WTC11 (cell line): ENCODE data around the gene RAB32. TPM values are rescaled to one million over a fixed set of nuclear protein-coding genes. Genes with fewer than 3 reads are reported as not detected.

ENCODE experiments used
- ATAC-seq: fragments of 200-7000 bp; cut with Tn5 transposase; 2 replicates; pipeline ENCODE4 v1.10.0; 2021; ENCODE audit warnings: mild to moderate bottlenecking, moderate library complexity
- CTCF ChIA-PET: fragments of 300-600 bp; sonication (Branson Sonifier 250); formaldehyde crosslinking; loops from one replicate; lab custom pipeline; 2021; ENCODE audit warnings: antibody characterized with exemption; lab: Charles Lee
- POLR2A ChIA-PET: fragments of 350-600 bp; sonication (Branson Sonifier 250); formaldehyde crosslinking; loops from one replicate; lab custom pipeline; 2021; ENCODE audit warnings: antibody characterized with exemption; lab: Charles Lee
- DNase-seq: peaks from one replicate; pipeline ENCODE4 v3.0.0; 2021; ENCODE audit warnings: low spot score
- H3K27ac Mint-ChIP-seq: 2 replicates; pipeline ENCODE4 v1.8.0; 2021; ENCODE audit warnings: mixed read lengths
- H3K27me3 Mint-ChIP-seq: 2 replicates; pipeline ENCODE4 v1.8.0; 2021; ENCODE audit warnings: low read depth, mild to moderate bottlenecking, moderate library complexity, mixed read lengths
- H3K36me3 Mint-ChIP-seq: 2 replicates; pipeline ENCODE4 v1.8.0; 2021; ENCODE audit warnings: mixed read lengths
- H3K4me1 Mint-ChIP-seq: 2 replicates; pipeline ENCODE4 v1.8.0; 2022; ENCODE audit warnings: mixed read lengths
- H3K4me3 Mint-ChIP-seq: 2 replicates; pipeline ENCODE4 v1.8.0; 2021; ENCODE audit warnings: mild to moderate bottlenecking, moderate library complexity, mixed read lengths
- H3K9me3 Mint-ChIP-seq: 2 replicates; pipeline ENCODE4 v1.8.0; 2021; ENCODE audit warnings: mixed read lengths
- AR ChIP-seq: fragments of 250-450 bp; sonication (Bioruptor Pico); IDR thresholded peaks from 2 replicates; pipeline ENCODE4 v1.9.0; 2021; ENCODE audit warnings: mild to moderate bottlenecking
- ATF2 ChIP-seq: sonication (generic); formaldehyde crosslinking; IDR thresholded peaks from 2 replicates; pipeline ENCODE4 v1.8.1; 2022; ENCODE audit warnings: low read depth, missing genetic modification reagents, borderline replicate concordance
- ATF6 ChIP-seq: sonication (generic); formaldehyde crosslinking; IDR thresholded peaks from 2 replicates; pipeline ENCODE4 v1.8.1; 2023; ENCODE audit warnings: mild to moderate bottlenecking, missing genetic modification reagents
- FOXP1 ChIP-seq: sonication (generic); formaldehyde crosslinking; IDR thresholded peaks from 2 replicates; pipeline ENCODE4 v1.8.0; 2022; ENCODE audit warnings: missing genetic modification reagents, mild to moderate bottlenecking, moderate library complexity, borderline replicate concordance
- NFATC4 ChIP-seq: fragments of 250-450 bp; sonication (Bioruptor Pico); IDR thresholded peaks from 2 replicates; pipeline ENCODE4 v1.9.0; 2021; ENCODE audit warnings: mild to moderate bottlenecking
- NR1H2 ChIP-seq: sonication (generic); formaldehyde crosslinking; IDR thresholded peaks from 2 replicates; pipeline ENCODE4 v1.9.0; 2021; ENCODE audit warnings: mild to moderate bottlenecking, moderate library complexity, missing genetic modification reagents
- NR3C1 ChIP-seq: sonication (generic); formaldehyde crosslinking; conservative IDR thresholded peaks from 2 replicates; pipeline ENCODE4 v1.8.1; 2023; ENCODE audit warnings: low read depth, mild to moderate bottlenecking, missing genetic modification reagents
- OVOL2 ChIP-seq: fragments of 250-450 bp; sonication (Bioruptor Pico); IDR thresholded peaks from 2 replicates; pipeline ENCODE4 v1.9.0; 2021; ENCODE audit warnings: mild to moderate bottlenecking, borderline replicate concordance
- PRDM15 ChIP-seq: sonication (generic); formaldehyde crosslinking; IDR thresholded peaks from 2 replicates; pipeline ENCODE4 v1.8.0; 2022; ENCODE audit warnings: missing genetic modification reagents
- PREB ChIP-seq: sonication (generic); formaldehyde crosslinking; IDR thresholded peaks from 2 replicates; pipeline ENCODE4 v1.8.1; 2022; ENCODE audit warnings: mild to moderate bottlenecking, missing genetic modification reagents, moderate library complexity, borderline replicate concordance
- TCF7 ChIP-seq: sonication (generic); formaldehyde crosslinking; IDR thresholded peaks from 2 replicates; pipeline ENCODE4 v1.8.0; 2022; ENCODE audit warnings: mild to moderate bottlenecking, low read depth, missing genetic modification reagents, moderate library complexity
- ZBTB21 ChIP-seq: sonication (generic); formaldehyde crosslinking; IDR thresholded peaks from 2 replicates; pipeline ENCODE4 v1.8.1; 2023; ENCODE audit warnings: mild to moderate bottlenecking, missing genetic modification reagents, borderline replicate concordance
- ZBTB43 ChIP-seq: sonication (generic); formaldehyde crosslinking; IDR thresholded peaks from 2 replicates; pipeline ENCODE4 v1.8.1; 2023; ENCODE audit warnings: mild to moderate bottlenecking, missing genetic modification reagents
- ZNF219 ChIP-seq: sonication (generic); formaldehyde crosslinking; IDR thresholded peaks from 2 replicates; pipeline ENCODE4 v1.8.0; 2023; ENCODE audit warnings: missing genetic modification reagents, mild to moderate bottlenecking, borderline replicate concordance
- total RNA-seq: library from RNA; stranded (reverse); gene quantifications from 3 replicates; pipeline ENCODE4 v1.2.3, GENCODE V29; 2021

RAB32 gene
- total RNA-seq, 1 experiment from 2014 or later: 3.9 TPM

- TF ChIP-seq ATF6 (CRISPR knock-in tag): no peak
- TF ChIP-seq, all 79 proteins: peak for 0
Observed at GRCh38 chr6:146515212-146515611, 28.4 kb upstream of the RAB32 start (continued).

- H3K27me3 Mint-ChIP-seq: no peaks in the 10 kb centered on the region
- no peak for TF ChIP-seq NR3C1 (CRISPR knock-in tag)
- no peak for TF ChIP-seq ZBTB21 (CRISPR knock-in tag)
- no peak for TF ChIP-seq OVOL2 (CRISPR knock-in tag)
- TF ChIP-seq ATF2 (CRISPR knock-in tag): no peak
- no peak for TF ChIP-seq TCF7 (CRISPR knock-in tag)
- no peak for TF ChIP-seq PRDM15 (CRISPR knock-in tag)
- TF ChIP-seq NFATC4 (CRISPR knock-in tag): no peak
- no peak for TF ChIP-seq ZBTB43 (CRISPR knock-in tag)
- no peak for TF ChIP-seq ZNF219 (CRISPR knock-in tag)
- no peak for TF ChIP-seq NR1H2 (CRISPR knock-in tag)
- no peak for TF ChIP-seq PREB (CRISPR knock-in tag)
- no peak for TF ChIP-seq AR (CRISPR knock-in tag)
- no peak for TF ChIP-seq FOXP1 (CRISPR knock-in tag)
- POLR2A ChIA-PET: no interaction called here
- CTCF ChIA-PET: interaction anchor here (0.9 to 1.2 kb wide), 2 partner anchors 11 to 497 kb away, joined by 3 to 4 read pairs; partner anchors contain the start of gene GRM1
- no peaks in the 10 kb centered on the region for H3K4me1 Mint-ChIP-seq
- H3K9me3 Mint-ChIP-seq: peaks cover 9% of the 10 kb centered on the region
- no peak for ATAC-seq
- H3K36me3 Mint-ChIP-seq: peaks cover 4% of the 10 kb centered on the region
- DNase-seq: no peak
- H3K27ac Mint-ChIP-seq: no peak overlapping the region
- no peak overlapping the region for H3K4me3 Mint-ChIP-seq
Observed at GRCh38 chr6:146526192-146526591, 17.4 kb upstream of the RAB32 start.
